CD4-positive, alpha-beta T cell (primary cell): ENCODE results near the gene ZBTB7C. TPM values are rescaled to one million over a fixed set of nuclear protein-coding genes. Genes with fewer than 3 reads are reported as not detected.

ENCODE experiments used
- ATAC-seq: fragments of 200-7000 bp; cut with Tn5 transposase; one replicate; pipeline ENCODE4 v1.10.0; 2022; ENCODE audit warnings: mild to moderate bottlenecking; ENCODE audit not compliant: poor library complexity
- CTCF ChIA-PET: fragments of 350-600 bp; sonication (Branson Sonifier 250); formaldehyde crosslinking; loops from one replicate; lab custom pipeline; 2021; ENCODE audit warnings: antibody characterized with exemption, inconsistent platforms; lab: Charles Lee
- POLR2A ChIA-PET: fragments of 350-600 bp; sonication (Branson Sonifier 250); formaldehyde crosslinking; loops from one replicate; lab custom pipeline; 2021; ENCODE audit warnings: antibody characterized with exemption, inconsistent platforms; lab: Charles Lee
- DNase-seq, 14 experiments: peaks; one replicate each; pipeline ENCODE4 v3.0.0-alpha.2; 2013 to 2020; ENCODE audit warnings: mixed read lengths in 2 of 14
- H3K27ac ChIP-seq, 2 donors: one replicate each; pipeline versions ENCODE4 v1.5.1 to v1.7.0; 2013; ENCODE audit warnings: low read length in 2 of 2, low read depth in 1 of 2, mild to moderate bottlenecking in 1 of 2
- H3K27me3 ChIP-seq, 2 experiments: 1 replicate in 1 of 2; 2 replicates in 1 of 2; pipeline versions ENCODE4 v1.6.1 to v1.7.0; 2013; ENCODE audit warnings: low read length in 2 of 2, control low read depth in 1 of 2, mild to moderate bottlenecking in 1 of 2, moderate library complexity in 1 of 2; ENCODE audit not compliant: insufficient read depth in 2 of 2, control insufficient read depth in 1 of 2
- H3K36me3 ChIP-seq: one replicate; pipeline ENCODE4 v1.6.1; 2013; ENCODE audit warnings: low read length, control low read depth; ENCODE audit not compliant: insufficient read depth
- H3K4me1 ChIP-seq: one replicate; pipeline ENCODE4 v1.6.1; 2013; ENCODE audit warnings: low read length, control low read depth; ENCODE audit not compliant: insufficient read depth
- H3K4me3 ChIP-seq: one replicate; pipeline ENCODE4 v1.5.1; 2013; ENCODE audit warnings: mild to moderate bottlenecking, low read length, moderate library complexity
- H3K9me3 ChIP-seq, 2 experiments: 1 replicate in 1 of 2; 2 replicates in 1 of 2; pipeline versions ENCODE4 v1.6.1 to v1.7.0; 2013; ENCODE audit warnings: low read length in 2 of 2, mild to moderate bottlenecking in 2 of 2, control low read depth in 1 of 2, moderate library complexity in 1 of 2; ENCODE audit not compliant: control insufficient read depth in 1 of 2, insufficient read depth in 1 of 2
- H3K27ac Mint-ChIP-seq: one replicate; pipeline ENCODE4 v1.8.0; 2020; ENCODE audit warnings: mixed read lengths
- H3K27me3 Mint-ChIP-seq: one replicate; pipeline ENCODE4 v1.8.0; 2021; ENCODE audit warnings: mixed read lengths
- H3K36me3 Mint-ChIP-seq: one replicate; pipeline ENCODE4 v1.8.0; 2021; ENCODE audit warnings: low read depth, mixed read lengths
- H3K4me1 Mint-ChIP-seq: one replicate; pipeline ENCODE4 v1.8.0; 2021; ENCODE audit warnings: low read depth, mixed read lengths
- H3K4me3 Mint-ChIP-seq: one replicate; pipeline ENCODE4 v1.8.0; 2020; ENCODE audit warnings: mild to moderate bottlenecking, mixed read lengths
- H3K9me3 Mint-ChIP-seq: one replicate; pipeline ENCODE4 v1.8.0; 2020; ENCODE audit warnings: mixed read lengths
- intact Hi-C, 2 experiments: fragments of 100-400 bp; cut with DNase I in 1 of 2; cut with micrococcal nuclease in 1 of 2; formaldehyde crosslinking; loops; one replicate each; pipeline versions ENCODE4 v1.15.1 to v1.9.0; 2023 to 2025; cut with DNase I, micrococcal nuclease
- total RNA-seq, 174 experiments: library from RNA in 2 of 174; stranded (reverse) in 2 of 174; gene quantifications; one replicate each; pipeline ENCODE4 v1.2.3 and lab custom pipeline; 2021 to 2026
- TF ChIP-seq, protein P1 (sequence below): fragments of 200-600 bp; IDR thresholded peaks from one replicate; pipeline ENCODE4 v1.8.0; 2022; ENCODE audit warnings: antibody characterized with exemption, mild to moderate bottlenecking

Gene ZBTB7C
- total RNA-seq, 2 experiments from 2014 or later = not detected

DNA sequence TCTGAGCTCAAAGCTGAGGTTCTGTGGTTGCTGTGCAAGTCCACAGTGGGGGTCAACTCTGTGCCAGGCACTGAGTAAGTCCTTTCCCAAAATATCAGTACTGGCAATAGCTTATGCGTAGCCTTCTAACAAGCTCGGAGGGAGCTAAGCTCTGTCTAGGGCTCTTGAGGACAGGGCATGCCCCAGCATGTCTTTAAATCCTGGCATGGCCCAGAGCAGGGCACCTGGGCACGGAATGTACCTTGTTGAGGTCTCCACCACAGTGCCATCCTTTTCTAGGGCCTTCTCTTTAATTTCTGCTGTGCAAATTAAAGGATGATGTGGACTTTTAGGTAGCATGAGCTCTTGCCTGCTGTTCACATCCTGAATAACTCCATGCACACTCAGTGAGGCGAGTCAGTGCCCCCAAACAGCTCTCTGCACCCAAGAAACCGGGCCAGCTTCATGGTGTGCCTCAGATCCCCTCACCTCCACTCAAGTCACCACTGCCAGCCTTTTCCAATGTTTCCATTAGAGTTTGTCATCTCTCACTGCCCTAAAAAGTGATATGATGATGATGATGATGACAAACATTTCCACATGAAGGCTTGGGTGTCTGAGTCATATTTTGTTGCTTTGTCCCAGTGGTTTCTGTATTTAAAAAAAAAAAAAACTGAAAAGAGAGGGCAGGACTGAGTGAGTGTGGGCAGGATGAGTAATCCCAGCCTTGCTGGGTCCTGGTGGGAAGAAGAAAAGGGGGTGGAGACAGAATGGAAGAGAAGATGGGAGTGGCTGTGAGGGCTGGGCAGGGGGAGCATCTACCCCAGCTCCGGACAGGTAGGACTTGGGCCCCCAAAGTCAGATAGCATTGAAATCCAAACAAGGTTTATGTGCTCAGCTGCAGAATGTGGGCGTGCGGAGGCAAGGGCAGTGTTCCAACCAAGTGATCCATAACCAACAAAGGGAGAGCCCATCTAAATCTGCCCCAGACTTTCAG is 78.9 kb downstream of the ZBTB7C start:
- Mint-ChIP-seq H3K27ac (no peak overlapping the region), H3K9me3 (no peaks in the 10 kb centered on the region), H3K4me3 (no peak overlapping the region), H3K4me1 (no peaks in the 10 kb centered on the region), H3K36me3 (no peaks in the 10 kb centered on the region), H3K27me3 (peaks cover 11% of the 10 kb centered on the region)
- no peaks in the 10 kb centered on the region for H3K36me3 ChIP-seq
- CTCF ChIA-PET = no interaction called here
- ATAC-seq (no peak), DNase-seq (no peak)
- no peak overlapping the region for H3K4me3 ChIP-seq
- no peak overlapping the region for H3K27ac ChIP-seq
- no peaks in the 10 kb centered on the region for H3K4me1 ChIP-seq
- TF ChIP-seq, protein P1, sequence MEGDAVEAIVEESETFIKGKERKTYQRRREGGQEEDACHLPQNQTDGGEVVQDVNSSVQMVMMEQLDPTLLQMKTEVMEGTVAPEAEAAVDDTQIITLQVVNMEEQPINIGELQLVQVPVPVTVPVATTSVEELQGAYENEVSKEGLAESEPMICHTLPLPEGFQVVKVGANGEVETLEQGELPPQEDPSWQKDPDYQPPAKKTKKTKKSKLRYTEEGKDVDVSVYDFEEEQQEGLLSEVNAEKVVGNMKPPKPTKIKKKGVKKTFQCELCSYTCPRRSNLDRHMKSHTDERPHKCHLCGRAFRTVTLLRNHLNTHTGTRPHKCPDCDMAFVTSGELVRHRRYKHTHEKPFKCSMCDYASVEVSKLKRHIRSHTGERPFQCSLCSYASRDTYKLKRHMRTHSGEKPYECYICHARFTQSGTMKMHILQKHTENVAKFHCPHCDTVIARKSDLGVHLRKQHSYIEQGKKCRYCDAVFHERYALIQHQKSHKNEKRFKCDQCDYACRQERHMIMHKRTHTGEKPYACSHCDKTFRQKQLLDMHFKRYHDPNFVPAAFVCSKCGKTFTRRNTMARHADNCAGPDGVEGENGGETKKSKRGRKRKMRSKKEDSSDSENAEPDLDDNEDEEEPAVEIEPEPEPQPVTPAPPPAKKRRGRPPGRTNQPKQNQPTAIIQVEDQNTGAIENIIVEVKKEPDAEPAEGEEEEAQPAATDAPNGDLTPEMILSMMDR = no peak
- peaks cover 0 to 2% of the 10 kb centered on the region in 2 experiments for H3K27me3 ChIP-seq
- POLR2A ChIA-PET = no interaction called here
- intact Hi-C loops = loop anchor here in 1 of 2 experiments (10.0 kb wide), 1 partner anchor 556 kb away; no protein-coding TSS in a partner anchor
- peaks cover 0 to 4% of the 10 kb centered on the region in 2 experiments for H3K9me3 ChIP-seq

DNA sequence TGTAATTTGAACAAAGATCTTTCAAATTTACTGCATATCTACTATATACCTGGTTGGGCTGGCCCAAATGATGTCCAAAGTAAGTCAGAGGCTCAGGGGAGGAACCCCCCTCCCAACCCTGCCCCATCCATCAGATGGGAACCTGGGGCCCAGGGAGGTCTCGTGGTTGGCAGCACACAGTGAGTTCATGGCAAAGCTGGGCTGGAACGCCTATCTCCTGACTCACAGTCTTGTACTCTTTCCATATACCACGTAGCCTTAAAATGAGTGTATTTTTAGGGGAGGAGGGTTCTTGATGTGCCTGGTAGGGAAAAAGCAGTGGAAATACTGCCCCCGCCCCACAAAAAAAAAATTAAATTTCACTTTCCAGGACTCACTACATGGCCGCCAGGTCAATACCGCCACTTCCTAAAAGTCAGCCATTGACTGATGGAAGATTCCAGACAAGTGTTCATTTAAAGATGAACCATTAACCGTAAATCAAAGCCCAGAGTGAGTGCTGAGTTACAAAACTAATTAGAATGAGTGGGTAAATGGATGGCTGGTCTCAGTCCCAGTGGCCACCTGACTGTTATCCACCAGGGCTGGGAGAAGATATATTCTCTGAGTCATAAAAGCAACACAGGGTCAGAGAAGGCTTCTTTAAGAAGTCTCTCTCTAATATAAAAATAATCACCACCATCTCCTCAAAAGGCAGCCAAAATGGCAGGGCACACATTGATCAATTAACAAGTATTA is 80.5 kb downstream of the ZBTB7C start:
- Histone ChIP-seq H3K27me3 (peaks cover 0 to 2% of the 10 kb centered on the region in 2 experiments), H3K27ac (no peak overlapping the region), H3K36me3 (no peaks in the 10 kb centered on the region), H3K9me3 (peaks cover 0 to 4% of the 10 kb centered on the region in 2 experiments), H3K4me3 (no peak overlapping the region), H3K4me1 (no peaks in the 10 kb centered on the region)
- Mint-ChIP-seq H3K4me1 (no peaks in the 10 kb centered on the region), H3K9me3 (no peaks in the 10 kb centered on the region), H3K4me3 (no peak overlapping the region), H3K27me3 (peaks cover 9% of the 10 kb centered on the region), H3K27ac (no peak overlapping the region), H3K36me3 (no peaks in the 10 kb centered on the region)
- intact Hi-C loops = no loop called here
- ChIA-PET CTCF (no interaction called here), POLR2A (no interaction called here)
- no peak for DNase-seq
- no peak for ATAC-seq
- TF ChIP-seq, protein P1 = no peak

DNA sequence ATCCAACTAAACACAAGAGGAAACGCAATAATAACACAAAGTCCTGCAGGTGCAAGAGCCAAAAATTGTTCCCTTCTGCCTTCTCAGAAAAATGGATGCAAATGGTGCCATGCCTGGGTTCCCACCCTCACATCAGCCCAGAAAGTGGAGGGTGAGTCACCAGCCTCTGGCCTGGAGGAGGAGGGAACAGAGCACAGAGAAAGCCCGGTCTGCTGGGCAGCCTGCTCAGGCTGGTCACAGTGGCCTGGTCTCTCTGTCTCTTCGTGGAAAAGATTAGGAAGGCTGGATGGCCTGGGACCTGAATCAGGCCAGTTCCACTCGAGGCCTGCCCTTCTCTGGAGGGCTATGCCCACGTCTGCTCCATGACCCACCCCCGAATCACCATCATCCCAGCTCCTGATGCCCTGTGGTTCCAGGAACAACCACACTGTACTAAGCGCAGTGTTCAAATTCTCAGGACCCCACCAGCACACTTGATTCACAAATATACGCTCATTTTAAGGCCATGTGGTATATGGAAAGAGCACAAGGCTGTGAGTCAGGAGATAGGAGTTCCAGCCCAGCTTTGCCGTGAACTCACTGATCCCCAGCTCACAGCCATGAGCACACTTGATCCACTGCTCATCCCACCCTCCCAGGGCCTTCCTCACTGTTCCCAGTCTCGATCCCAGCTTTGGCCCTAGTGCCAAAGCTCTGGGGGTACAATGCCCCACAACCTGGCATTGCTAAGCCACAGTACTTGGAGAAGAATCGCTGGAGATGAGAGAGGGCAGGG is 82.1 kb downstream of the ZBTB7C start:
- Histone ChIP-seq H3K27me3 (peaks cover 0 to 2% of the 10 kb centered on the region in 2 experiments), H3K36me3 (no peaks in the 10 kb centered on the region), H3K4me1 (no peaks in the 10 kb centered on the region), H3K9me3 (peaks cover 0 to 4% of the 10 kb centered on the region in 2 experiments), H3K4me3 (no peak overlapping the region), H3K27ac (no peak overlapping the region)
- ATAC-seq (no peak), DNase-seq (no peak)
- H3K27ac Mint-ChIP-seq = no peak overlapping the region
- no peak overlapping the region for H3K4me3 Mint-ChIP-seq
- TF ChIP-seq, protein P1 = no peak
- H3K9me3 Mint-ChIP-seq = no peaks in the 10 kb centered on the region
- no peaks in the 10 kb centered on the region for H3K27me3 Mint-ChIP-seq
- intact Hi-C loops = no loop called here
- ChIA-PET POLR2A (no interaction called here), CTCF (no interaction called here)
- H3K4me1 Mint-ChIP-seq = no peaks in the 10 kb centered on the region
- no peaks in the 10 kb centered on the region for H3K36me3 Mint-ChIP-seq
